A673 (cell line): Measurements from ENCODE around the gene GATAD2B. TPM values are rescaled to one million over a fixed set of nuclear protein-coding genes. Genes with fewer than 3 reads are reported as not detected.

Source experiments
- BruUV-seq: library from RNA; stranded (reverse); fragments of 400-500 nt; replicated peaks from 2 replicates; lab custom pipeline; 2021; lab: Mats Ljungman, UMichigan
- CTCF ChIA-PET: fragments of 300-600 bp; sonication (Branson Sonifier 250); formaldehyde crosslinking; loops from one replicate; lab custom pipeline; 2022; ENCODE audit warnings: antibody characterized with exemption; lab: Charles Lee
- POLR2A ChIA-PET: fragments of 300-600 bp; sonication (Branson Sonifier 250); formaldehyde crosslinking; loops from one replicate; lab custom pipeline; 2022; ENCODE audit warnings: antibody characterized with exemption; ENCODE audit not compliant: low non-redundant PET; lab: Charles Lee
- DNase-seq: peaks from one replicate; pipeline ENCODE4 v3.0.0-alpha.2; 2015; ENCODE audit warnings: low spot score
- H3K27ac ChIP-seq: fragments of 200-600 bp; sonication (generic); 2 replicates; pipeline ENCODE4 v1.5.1; 2016; ENCODE audit warnings: mixed run types, low read depth, mild to moderate bottlenecking, mixed read lengths, antibody characterized with exemption, low read length; ENCODE audit not compliant: poor library complexity, severe bottlenecking
- H3K27me3 ChIP-seq: fragments of 200-600 bp; sonication (generic); replicated peaks from 2 replicates; pipeline ENCODE4 v1.6.1; 2017; ENCODE audit warnings: mixed run types, low read depth, mild to moderate bottlenecking, mixed read lengths, antibody characterized with exemption, low read length; ENCODE audit not compliant: insufficient read depth, poor library complexity
- H3K36me3 ChIP-seq: fragments of 200-600 bp; sonication (generic); 2 replicates; pipeline ENCODE4 v1.6.1; 2016; ENCODE audit warnings: mixed run types, mild to moderate bottlenecking, mixed read lengths, antibody characterized with exemption, low read length; ENCODE audit not compliant: insufficient read depth, poor library complexity, severe bottlenecking
- H3K4me1 ChIP-seq: fragments of 200-600 bp; sonication (generic); 2 replicates; pipeline ENCODE4 v1.6.1; 2017; ENCODE audit warnings: mixed run types, mild to moderate bottlenecking, mixed read lengths, antibody characterized with exemption, low read length; ENCODE audit not compliant: insufficient read depth, poor library complexity, severe bottlenecking
- H3K4me3 ChIP-seq: fragments of 200-600 bp; sonication (generic); 2 replicates; pipeline ENCODE4 v1.5.1; 2016; ENCODE audit warnings: low read depth, mixed run types, mild to moderate bottlenecking, mixed read lengths, low read length; ENCODE audit not compliant: poor library complexity, severe bottlenecking
- H3K9me3 ChIP-seq: fragments of 200-600 bp; sonication (generic); 2 replicates; pipeline ENCODE4 v1.6.1; 2016; ENCODE audit warnings: mixed run types, low read depth, mild to moderate bottlenecking, mixed read lengths, antibody characterized with exemption, low read length; ENCODE audit not compliant: poor library complexity, severe bottlenecking
- CTCF ChIP-seq: fragments of 300-800, 200-600 bp; sonication (generic); conservative IDR thresholded peaks from 2 replicates; pipeline ENCODE4 v1.5.1; 2017; ENCODE audit warnings: low read depth, mild to moderate bottlenecking, antibody characterized with exemption, low read length, moderate library complexity, mixed read lengths
- EZH2 ChIP-seq: fragments of 200-600 bp; sonication (generic); IDR thresholded peaks from 2 replicates; pipeline ENCODE4 v1.6.1; 2017; ENCODE audit warnings: borderline replicate concordance, low read depth, mild to moderate bottlenecking, mixed read lengths, antibody characterized with exemption, low read length; ENCODE audit not compliant: poor library complexity, severe bottlenecking
- intact Hi-C: fragments of 100-400 bp; cut with micrococcal nuclease; formaldehyde crosslinking; loops from one replicate; pipeline ENCODE4 v1.10.0; 2022; ENCODE audit not compliant: unreplicated experiment
- total RNA-seq: library from RNA; stranded (reverse); gene quantifications from 2 replicates; pipeline ENCODE4 v1.2.3, GENCODE V29; 2021

Gene GATAD2B
- total RNA-seq, 1 experiment from 2014 or later = 58.8 TPM

GRCh38 chr1:153928791-153929341 is 6.1 kb upstream of the GATAD2B start:
- H3K36me3 ChIP-seq = peaks cover 6% of the 10 kb centered on the region
- no peaks in the 10 kb centered on the region for H3K9me3 ChIP-seq
- no peak for TF ChIP-seq CTCF
- no peak for TF ChIP-seq EZH2
- H3K4me3 ChIP-seq = no peak overlapping the region
- ChIA-PET CTCF (interaction anchor here (2.2 kb wide), 1 partner anchor 18 kb away, joined by 14 read pairs; the partner anchor contains the start of gene DENND4B), POLR2A (interaction anchor here (0.6 kb wide), 1 partner anchor 25 kb away, joined by 6 read pairs; no protein-coding TSS in a partner anchor)
- no TSS peak for BruUV-seq
- DNase-seq = peak; percentile 64
- H3K4me1 ChIP-seq = peaks cover 19% of the 10 kb centered on the region
- no peaks in the 10 kb centered on the region for H3K27me3 ChIP-seq
- intact Hi-C loops = no loop called here
- peak overlapping the region; percentile 54 for H3K27ac ChIP-seq

- Histone ChIP-seq H3K36me3 (peaks cover 4% of the 10 kb centered on the region), H3K4me3 (no peak overlapping the region), H3K4me1 (peaks cover 22% of the 10 kb centered on the region), H3K9me3 (no peaks in the 10 kb centered on the region), H3K27ac (no peak overlapping the region), H3K27me3 (no peaks in the 10 kb centered on the region)
- BruUV-seq = no TSS peak
- intact Hi-C loops = no loop called here
- no peak for DNase-seq
- no peak for TF ChIP-seq CTCF
- TF ChIP-seq EZH2 = no peak
- POLR2A ChIA-PET = interaction anchor here (0.6 to 0.7 kb wide), 2 partner anchors 18 to 24 kb away, joined by 6 to 7 read pairs; partner anchors contain the start of gene DENND4B
- CTCF ChIA-PET = interaction anchor here (2.2 kb wide), 1 partner anchor 18 kb away, joined by 14 read pairs; the partner anchor contains the start of gene DENND4B
These were observed 5.5 kb upstream of the GATAD2B start for GRCh38 chr1:153928245-153928644.

DNA sequence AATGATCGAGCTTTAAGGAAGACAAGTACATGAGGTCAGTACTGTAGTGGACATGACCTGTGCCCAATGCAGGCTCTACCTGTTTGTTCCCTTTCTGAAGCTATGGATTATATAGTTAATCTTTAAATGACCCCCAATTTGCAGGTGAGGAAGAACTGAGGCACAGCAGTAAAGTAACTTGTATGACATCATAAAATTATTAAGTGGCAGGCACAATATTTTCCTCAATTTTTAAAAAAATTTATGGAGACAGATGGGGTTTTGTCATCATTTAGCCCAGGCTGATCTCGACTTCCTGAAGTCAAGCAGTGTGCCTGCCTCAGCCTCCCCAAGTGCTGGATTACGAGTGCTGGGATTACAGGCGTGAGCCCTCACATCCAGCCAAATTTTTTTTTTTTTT is 3.6 kb upstream of the GATAD2B start:
- peaks cover 24% of the 10 kb centered on the region for H3K4me1 ChIP-seq

More for the DNA sequence above, 3.6 kb upstream of the GATAD2B start:
- TF ChIP-seq CTCF (no peak), EZH2 (no peak)
- no peak for DNase-seq
- Histone ChIP-seq H3K27me3 (no peaks in the 10 kb centered on the region), H3K9me3 (no peaks in the 10 kb centered on the region), H3K4me3 (no peak overlapping the region), H3K27ac (no peak overlapping the region), H3K36me3 (no peaks in the 10 kb centered on the region)
- no TSS peak for BruUV-seq
- POLR2A ChIA-PET = no interaction called here
- CTCF ChIA-PET = no interaction called here
- intact Hi-C loops = no loop called here
